Astrocyte (in vitro differentiated cells and primary cell): ENCODE results near the gene CYP8B1. TPM values are rescaled to one million over a fixed set of nuclear protein-coding genes. Genes with fewer than 3 reads are reported as not detected.

ENCODE experiments used
- DNase-seq: peaks from one replicate; pipeline ENCODE4 v3.0.0-alpha.2; 2010; ENCODE audit warnings: low read depth
- FAIRE-seq: peaks from 2 replicates; lab custom pipeline; 2011; peaks lifted over from hg19 to GRCh38; lab: Jason Lieb, UNC
- H2AFZ ChIP-seq: 2 replicates; pipeline ENCODE4 v1.6.0; 2012; ENCODE audit warnings: low read depth, low read length, inconsistent platforms
- H3K27ac ChIP-seq: 2 replicates; pipeline ENCODE4 v1.5.1; 2011; ENCODE audit warnings: low read depth, low read length, inconsistent platforms
- H3K27me3 ChIP-seq: 2 replicates; pipeline ENCODE4 v1.6.0; 2011; ENCODE audit warnings: low read length, inconsistent platforms; ENCODE audit not compliant: insufficient read depth
- H3K36me3 ChIP-seq: 2 replicates; pipeline ENCODE4 v1.5.1; 2011; ENCODE audit warnings: low read length, inconsistent platforms; ENCODE audit not compliant: insufficient read depth
- H3K4me1 ChIP-seq: 2 replicates; pipeline ENCODE4 v1.5.1; 2011; ENCODE audit warnings: low read length, inconsistent platforms; ENCODE audit not compliant: insufficient read depth
- H3K4me2 ChIP-seq: 2 replicates; pipeline ENCODE4 v1.6.0; 2012; ENCODE audit warnings: low read length, inconsistent platforms
- H3K4me3 ChIP-seq: 2 replicates; pipeline ENCODE4 v1.5.1; 2011; ENCODE audit warnings: low read depth, mild to moderate bottlenecking, low read length, inconsistent platforms; ENCODE audit not compliant: insufficient read depth
- H3K79me2 ChIP-seq: 2 replicates; pipeline ENCODE4 v1.6.0; 2012; ENCODE audit warnings: mild to moderate bottlenecking, low read length, inconsistent platforms; ENCODE audit not compliant: insufficient read depth
- H3K9ac ChIP-seq: 2 replicates; pipeline ENCODE4 v1.6.0; 2012; ENCODE audit warnings: mild to moderate bottlenecking, low read length, inconsistent platforms
- H3K9me3 ChIP-seq: 2 replicates; pipeline ENCODE4 v1.5.1; 2012; ENCODE audit warnings: low read depth, mild to moderate bottlenecking, low read length, inconsistent platforms; ENCODE audit not compliant: insufficient read depth
- H4K20me1 ChIP-seq: 2 replicates; pipeline ENCODE4 v1.6.0; 2012; ENCODE audit warnings: low read length, inconsistent platforms; ENCODE audit not compliant: insufficient read depth
- H3K27ac Mint-ChIP-seq: one replicate; pipeline ENCODE4 v1.8.0; 2021; ENCODE audit warnings: mild to moderate bottlenecking, mixed read lengths; ENCODE audit not compliant: unreplicated experiment
- H3K27me3 Mint-ChIP-seq: one replicate; pipeline ENCODE4 v1.8.0; 2021; ENCODE audit warnings: low read depth, mixed read lengths; ENCODE audit not compliant: unreplicated experiment
- H3K36me3 Mint-ChIP-seq: one replicate; pipeline ENCODE4 v1.8.0; 2021; ENCODE audit warnings: low read depth, mixed read lengths; ENCODE audit not compliant: unreplicated experiment
- H3K4me1 Mint-ChIP-seq: one replicate; pipeline ENCODE4 v1.8.0; 2021; ENCODE audit warnings: low read depth, mixed read lengths; ENCODE audit not compliant: unreplicated experiment
- H3K4me3 Mint-ChIP-seq: one replicate; pipeline ENCODE4 v1.8.0; 2021; ENCODE audit warnings: mild to moderate bottlenecking, moderate library complexity, mixed read lengths; ENCODE audit not compliant: unreplicated experiment
- H3K9me3 Mint-ChIP-seq: one replicate; pipeline ENCODE4 v1.8.0; 2021; ENCODE audit warnings: mild to moderate bottlenecking, mixed read lengths; ENCODE audit not compliant: unreplicated experiment
- CTCF ChIP-seq: IDR thresholded peaks from 2 replicates; pipeline ENCODE4 v1.5.1; 2011; ENCODE audit warnings: low read depth, mild to moderate bottlenecking, inconsistent platforms, low read length, moderate library complexity; ENCODE audit not compliant: insufficient read depth
- EZH2 ChIP-seq: IDR thresholded peaks from 2 replicates; pipeline ENCODE4 v1.6.1; 2012; ENCODE audit warnings: mild to moderate bottlenecking, low read length, inconsistent platforms; ENCODE audit not compliant: insufficient read depth
- total RNA-seq: library from RNA; stranded (reverse); gene quantifications from 2 replicates; pipeline ENCODE4 v1.2.1, GENCODE V29; 2021

Gene CYP8B1
- total RNA-seq, 1 donor from 2014 or later = not detected

DNA sequence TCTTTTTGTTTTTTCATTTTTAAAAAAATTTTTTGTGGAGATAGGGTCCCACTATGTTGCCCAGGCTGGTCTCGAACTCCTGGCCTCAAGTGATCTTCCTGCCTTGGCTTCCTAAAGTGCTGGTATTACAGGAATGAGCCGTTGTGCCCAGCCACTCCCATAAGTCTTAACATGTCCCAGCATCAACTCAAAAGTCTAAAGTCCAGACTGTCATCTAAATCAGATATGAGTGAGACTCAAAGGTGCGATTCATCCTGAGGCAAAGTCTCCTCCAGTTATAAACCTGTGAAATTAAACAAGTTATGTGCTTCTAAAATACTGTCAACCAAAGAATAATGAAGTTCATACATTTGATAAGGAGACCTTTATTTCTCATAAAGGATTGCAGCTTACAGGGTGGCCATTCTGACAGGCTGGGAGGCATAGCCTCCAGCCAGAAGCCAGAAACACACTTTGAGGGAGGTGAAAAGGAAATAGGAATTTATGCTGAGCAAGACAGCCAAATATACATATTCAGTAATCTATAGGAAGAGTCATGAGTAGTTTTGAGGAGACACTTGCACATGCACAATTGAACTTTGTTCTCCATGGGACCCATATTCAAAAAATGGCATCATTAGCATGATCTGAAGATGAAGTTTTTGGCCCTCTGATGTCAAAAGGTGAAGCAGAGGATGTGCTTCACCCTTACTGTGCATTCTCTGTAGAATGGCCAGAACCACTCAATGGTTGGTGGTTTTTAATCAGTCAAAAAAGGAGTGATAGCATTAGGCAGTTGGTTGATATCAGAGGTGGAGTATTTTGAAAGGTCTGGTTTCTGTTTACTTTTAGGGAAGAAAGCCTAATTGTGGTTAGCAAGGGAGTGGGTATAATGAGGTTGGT is 19.3 kb upstream of the CYP8B1 start:
- FAIRE-seq (no peak), DNase-seq (peak; percentile 6)
- H3K27ac ChIP-seq = no peak overlapping the region

GRCh38 chr3:42892807-42893206 is 17.1 kb upstream of the CYP8B1 start:
- H4K20me1 ChIP-seq = no peaks in the 10 kb centered on the region
- no peaks in the 10 kb centered on the region for H3K36me3 ChIP-seq
- H3K9ac ChIP-seq = no peak overlapping the region
- DNase-seq = no peak
- H3K27me3 Mint-ChIP-seq = no peaks in the 10 kb centered on the region
- H3K4me3 Mint-ChIP-seq = no peak overlapping the region
- no peaks in the 10 kb centered on the region for H3K27me3 ChIP-seq
- no peak overlapping the region for H3K27ac Mint-ChIP-seq
- H3K36me3 Mint-ChIP-seq = no peaks in the 10 kb centered on the region
- no peaks in the 10 kb centered on the region for H3K4me1 ChIP-seq
- no peak for FAIRE-seq
- no peaks in the 10 kb centered on the region for H3K79me2 ChIP-seq
- H3K4me3 ChIP-seq = no peak overlapping the region
- H3K9me3 Mint-ChIP-seq = peaks cover 2% of the 10 kb centered on the region
- H2AFZ ChIP-seq = no peak overlapping the region
- H3K27ac ChIP-seq = no peak overlapping the region
- no peak overlapping the region for H3K4me2 ChIP-seq
- peaks cover 14% of the 10 kb centered on the region for H3K4me1 Mint-ChIP-seq
- H3K9me3 ChIP-seq = no peaks in the 10 kb centered on the region
- no peak for TF ChIP-seq EZH2
- no peak for TF ChIP-seq CTCF

More for the DNA sequence above, 19.3 kb upstream of the CYP8B1 start:
- no peak for TF ChIP-seq CTCF
- no peak for TF ChIP-seq EZH2
- H3K4me1 ChIP-seq = no peaks in the 10 kb centered on the region
- H3K4me2 ChIP-seq = no peak overlapping the region
- no peak overlapping the region for H2AFZ ChIP-seq
- Mint-ChIP-seq H3K9me3 (peaks cover 2% of the 10 kb centered on the region), H3K27me3 (no peaks in the 10 kb centered on the region), H3K4me3 (no peak overlapping the region), H3K36me3 (peaks cover 1% of the 10 kb centered on the region), H3K27ac (no peak overlapping the region), H3K4me1 (peaks cover 14% of the 10 kb centered on the region)
- no peaks in the 10 kb centered on the region for H4K20me1 ChIP-seq
- H3K27me3 ChIP-seq = no peaks in the 10 kb centered on the region
- H3K9ac ChIP-seq = no peak overlapping the region
- H3K36me3 ChIP-seq = no peaks in the 10 kb centered on the region
- no peak overlapping the region for H3K4me3 ChIP-seq
- no peaks in the 10 kb centered on the region for H3K79me2 ChIP-seq
- no peaks in the 10 kb centered on the region for H3K9me3 ChIP-seq

- peaks cover 14% of the 10 kb centered on the region for H3K4me1 Mint-ChIP-seq
- DNase-seq (peak; percentile 16), FAIRE-seq (no peak)
- H3K9me3 ChIP-seq = no peaks in the 10 kb centered on the region
- H3K36me3 ChIP-seq = no peaks in the 10 kb centered on the region
- peaks cover 2% of the 10 kb centered on the region for H3K9me3 Mint-ChIP-seq
- no peaks in the 10 kb centered on the region for H3K79me2 ChIP-seq
- no peaks in the 10 kb centered on the region for H3K27me3 Mint-ChIP-seq
- no peak overlapping the region for H3K27ac ChIP-seq
- H3K4me3 Mint-ChIP-seq = no peak overlapping the region
- H2AFZ ChIP-seq = no peak overlapping the region
- peaks cover under 1% of the 10 kb centered on the region for H3K27me3 ChIP-seq
- H3K4me2 ChIP-seq = no peak overlapping the region
- no peak overlapping the region for H3K9ac ChIP-seq
- no peak overlapping the region for H3K4me3 ChIP-seq
- H3K27ac Mint-ChIP-seq = no peak overlapping the region
- TF ChIP-seq CTCF = no peak
- TF ChIP-seq EZH2 = no peak
- no peaks in the 10 kb centered on the region for H3K4me1 ChIP-seq
- H3K36me3 Mint-ChIP-seq = no peaks in the 10 kb centered on the region
- H4K20me1 ChIP-seq = no peaks in the 10 kb centered on the region
Observed at GRCh38 chr3:42892169-42892568, 16.5 kb upstream of the CYP8B1 start.
